ENCODE results near the gene CCL11.
"Not testable (repeated sequence)": the region's sequence is repeated elsewhere in the genome, so short reads cannot be mapped to it uniquely, and the experiment has no call there.

Gene CCL11

DNA sequence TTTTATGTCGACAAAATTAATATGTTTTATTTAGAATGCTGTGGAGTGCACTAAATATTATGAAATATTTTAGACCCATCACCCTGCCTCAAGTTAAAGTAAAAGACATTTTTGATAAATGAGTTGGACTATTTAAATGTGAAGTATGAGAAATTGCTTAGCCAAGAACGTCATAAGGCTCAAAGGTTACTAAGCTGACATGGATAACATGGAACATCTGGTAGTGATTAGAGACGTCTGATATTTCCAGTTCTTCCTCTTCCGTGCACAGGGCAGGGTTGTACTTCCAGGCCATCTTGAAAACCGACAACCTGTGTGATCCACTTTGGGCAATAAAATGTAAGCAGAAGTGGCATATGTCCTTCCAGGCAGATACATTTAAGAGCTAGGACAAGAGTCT is 26.5 kb downstream of the CCL11 start:
- H3K4me3 ChIP-seq (replicated peaks; ENCODE audit: low read depth, low read length) = no peak overlapping the region
- TF ChIP-seq, protein P1, sequence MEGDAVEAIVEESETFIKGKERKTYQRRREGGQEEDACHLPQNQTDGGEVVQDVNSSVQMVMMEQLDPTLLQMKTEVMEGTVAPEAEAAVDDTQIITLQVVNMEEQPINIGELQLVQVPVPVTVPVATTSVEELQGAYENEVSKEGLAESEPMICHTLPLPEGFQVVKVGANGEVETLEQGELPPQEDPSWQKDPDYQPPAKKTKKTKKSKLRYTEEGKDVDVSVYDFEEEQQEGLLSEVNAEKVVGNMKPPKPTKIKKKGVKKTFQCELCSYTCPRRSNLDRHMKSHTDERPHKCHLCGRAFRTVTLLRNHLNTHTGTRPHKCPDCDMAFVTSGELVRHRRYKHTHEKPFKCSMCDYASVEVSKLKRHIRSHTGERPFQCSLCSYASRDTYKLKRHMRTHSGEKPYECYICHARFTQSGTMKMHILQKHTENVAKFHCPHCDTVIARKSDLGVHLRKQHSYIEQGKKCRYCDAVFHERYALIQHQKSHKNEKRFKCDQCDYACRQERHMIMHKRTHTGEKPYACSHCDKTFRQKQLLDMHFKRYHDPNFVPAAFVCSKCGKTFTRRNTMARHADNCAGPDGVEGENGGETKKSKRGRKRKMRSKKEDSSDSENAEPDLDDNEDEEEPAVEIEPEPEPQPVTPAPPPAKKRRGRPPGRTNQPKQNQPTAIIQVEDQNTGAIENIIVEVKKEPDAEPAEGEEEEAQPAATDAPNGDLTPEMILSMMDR (IDR thresholded peaks at IDR 0.05; ENCODE audit: low read length, missing control alignments) = no peak
- peak; percentile 91 for DNase-seq (ENCODE audit: low read depth)

DNA sequence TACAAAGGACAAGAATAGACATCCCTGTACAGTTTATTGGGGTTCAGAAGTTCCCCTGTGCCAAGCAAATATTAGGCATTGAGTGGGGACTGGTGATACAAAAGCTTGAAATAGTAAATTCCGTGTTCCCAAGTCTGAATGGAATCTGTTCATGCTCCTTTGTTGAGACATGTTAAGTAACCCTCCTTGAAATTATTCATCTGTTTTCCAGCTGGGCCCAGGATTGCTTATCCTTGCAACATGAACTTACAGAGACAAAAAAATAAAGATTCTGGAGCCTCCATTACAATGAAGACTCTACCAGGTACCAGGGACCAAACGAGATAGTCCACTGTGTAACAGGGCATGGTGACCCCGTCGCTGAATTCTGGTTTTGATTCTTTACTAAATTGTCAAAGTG is 27.6 kb downstream of the CCL11 start:
- H3K4me3 ChIP-seq (replicated peaks; ENCODE audit: low read depth, low read length) = no peak overlapping the region
- TF ChIP-seq, protein P1 (IDR thresholded peaks at IDR 0.05; ENCODE audit: low read length, missing control alignments) = no peak
- DNase-seq (ENCODE audit: low read depth) = peak; percentile 75

DNA sequence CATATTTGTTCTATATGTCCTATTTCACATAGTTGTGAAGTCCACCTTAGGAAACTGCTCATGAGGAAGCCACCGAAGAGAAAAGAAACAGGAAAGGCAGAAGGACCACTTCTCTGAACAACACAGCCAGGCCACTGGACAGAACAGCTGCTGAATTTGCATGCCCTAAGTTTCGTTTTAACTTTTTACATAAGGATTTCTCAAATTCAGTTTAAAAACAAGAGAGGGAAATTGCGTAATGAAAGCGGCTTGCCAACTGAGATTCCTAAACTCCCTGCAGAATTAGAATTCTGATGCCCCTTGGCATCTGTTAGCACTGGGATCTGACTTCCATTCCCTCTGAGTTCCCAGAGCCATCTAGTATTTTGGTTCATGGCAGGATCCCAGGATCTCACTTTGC is 28.7 kb downstream of the CCL11 start:
- no peak overlapping the region for H3K4me3 ChIP-seq (replicated peaks; ENCODE audit: low read depth, low read length)
- peak; percentile 95 for DNase-seq (ENCODE audit: low read depth)
- TF ChIP-seq, protein P1 (IDR thresholded peaks at IDR 0.05; ENCODE audit: low read length, missing control alignments) = no peak

DNA sequence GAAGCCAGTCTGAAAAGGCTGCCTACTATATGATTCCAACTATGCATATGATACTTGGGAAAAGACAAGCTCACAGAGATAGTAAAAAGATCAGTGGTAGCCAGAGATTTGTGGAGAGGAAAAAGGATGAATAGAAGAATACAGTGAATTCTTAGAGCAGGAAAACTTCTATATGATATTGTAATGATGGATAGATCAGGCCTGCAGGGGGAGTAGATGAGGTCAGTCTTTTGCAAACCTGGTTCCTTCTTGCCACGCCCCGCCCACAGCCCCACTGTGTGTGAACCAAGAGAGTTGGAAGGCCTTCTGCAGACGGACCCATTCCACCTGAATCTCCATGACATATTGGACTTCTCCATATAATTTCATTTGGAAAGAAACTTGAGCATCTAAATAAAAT is 32.9 kb downstream of the CCL11 start:
- no peak for DNase-seq (ENCODE audit: low read depth)
- TF ChIP-seq, protein P1 (IDR thresholded peaks at IDR 0.05; ENCODE audit: low read length, missing control alignments) = no peak
- H3K4me3 ChIP-seq (replicated peaks; ENCODE audit: low read depth, low read length) = no peak overlapping the region

DNA sequence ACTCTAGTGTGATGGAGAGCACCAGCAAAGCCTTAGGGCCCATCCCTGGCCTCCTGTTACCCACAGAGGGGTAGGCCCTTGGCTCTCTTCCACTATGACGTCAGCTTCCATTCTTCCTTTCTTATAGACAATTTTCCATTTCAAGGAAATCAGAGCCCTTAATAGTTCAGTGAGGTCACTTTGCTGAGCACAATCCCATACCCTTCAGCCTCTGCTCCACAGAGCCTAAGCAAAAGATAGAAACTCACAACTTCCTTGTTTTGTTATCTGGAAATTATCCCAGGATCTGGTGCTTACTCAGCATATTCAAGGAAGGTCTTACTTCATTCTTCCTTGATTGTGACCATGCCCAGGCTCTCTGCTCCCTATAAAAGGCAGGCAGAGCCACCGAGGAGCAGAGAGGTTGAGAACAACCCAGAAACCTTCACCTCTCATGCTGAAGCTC is 33.5 kb downstream of the CCL11 start, which contains the start of gene CCL8:
CCL8 (plus strand) TSS at position 397 of the 445 bp plus-strand sequence. CDS start 67 bp downstream, outside the sequence.
- TF ChIP-seq, protein P1 (IDR thresholded peaks at IDR 0.05; ENCODE audit: low read length, missing control alignments) = no peak
- peak; percentile 32 for DNase-seq (ENCODE audit: low read depth)
- H3K4me3 ChIP-seq (replicated peaks; ENCODE audit: low read depth, low read length) = no peak within 1 kb of the TSS

DNA sequence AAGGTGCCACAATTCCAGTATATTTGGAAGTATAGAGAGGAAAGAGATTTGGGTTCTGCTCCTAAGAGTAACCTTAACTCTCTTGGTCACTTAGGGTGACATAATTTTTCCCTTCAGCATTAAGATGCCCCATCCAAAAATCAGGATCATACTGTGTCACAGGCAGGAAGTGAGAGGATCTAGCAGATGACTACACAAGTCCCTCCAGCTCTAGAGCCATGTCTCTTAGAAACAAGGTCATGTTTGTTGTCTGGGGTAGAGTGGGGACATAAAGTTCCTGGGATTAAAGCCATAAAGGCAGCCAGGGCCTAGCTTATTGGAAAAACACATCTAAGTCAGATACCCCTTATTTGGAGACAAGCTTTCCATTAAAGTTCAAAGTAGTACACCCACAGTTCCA is 36.4 kb downstream of the CCL11 start:
- no peak overlapping the region for H3K4me3 ChIP-seq (replicated peaks; ENCODE audit: low read depth, low read length)
- DNase-seq (ENCODE audit: low read depth) = no peak
- TF ChIP-seq, protein P1 (IDR thresholded peaks at IDR 0.05; ENCODE audit: low read length, missing control alignments) = no peak

DNA sequence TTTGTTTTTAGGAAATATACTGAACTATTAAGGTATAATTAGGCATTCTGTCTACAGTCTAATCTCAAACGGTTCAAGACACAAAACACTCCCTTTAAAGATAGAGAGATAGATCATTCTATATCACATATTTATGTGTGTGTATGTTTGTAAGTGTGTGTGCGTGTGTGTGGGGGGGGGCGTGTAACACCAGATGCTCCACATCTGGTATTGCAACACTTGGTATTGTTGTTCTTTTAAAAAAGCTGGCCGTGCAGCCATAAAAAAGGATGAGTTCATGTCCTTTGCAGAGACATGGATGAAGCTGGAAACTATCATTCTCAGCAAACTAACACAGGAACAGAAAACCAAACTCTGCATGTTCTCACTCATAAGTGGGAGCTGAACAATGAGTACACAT is 42.0 kb downstream of the CCL11 start:
- peak; percentile 80 for DNase-seq (ENCODE audit: low read depth)
- not testable (repeated sequence) for H3K4me3 ChIP-seq (replicated peaks; ENCODE audit: low read depth, low read length)
